Occipital lobe (tissue), 2 donors: ENCODE data around the gene PNLDC1. TPM values are rescaled to one million over a fixed set of nuclear protein-coding genes. Genes with fewer than 3 reads are reported as not detected.
"Not testable (repeated sequence)": the region's sequence is repeated elsewhere in the genome, so short reads cannot be mapped to it uniquely, and the experiment has no call there.

ENCODE experiments used
- DNase-seq: peaks from one replicate; lab custom pipeline; 2025; lab: John Stamatoyannopoulos, UW
- total RNA-seq: library from RNA; depleted of rRNA; stranded (reverse); fragments of >200 nt; gene quantifications from one replicate; pipeline ENCODE4 v1.2.3, GENCODE V29; 2014

Gene PNLDC1
- total RNA-seq, 1 donor from 2014 or later = not detected

GRCh38 chr6:159778542-159779103, 21.5 kb upstream of the PNLDC1 start:
- no peak for DNase-seq

- no peak for DNase-seq
Measured at GRCh38 chr6:159788276-159788675, 11.8 kb upstream of the PNLDC1 start.

GRCh38 chr6:159788753-159789376, 11.2 kb upstream of the PNLDC1 start:
- no peak for DNase-seq

- peak; percentile 98 for DNase-seq
Measured at GRCh38 chr6:159789377-159790148, 10.5 kb upstream of the PNLDC1 start, which contains the start of gene TCP1. TCP1 (minus strand) TSS chr6:159789602; CDS start chr6:159789468, 134 bp downstream.

- DNase-seq = peak; percentile 96
Measured at GRCh38 chr6:159790149-159790955, 9.7 kb upstream of the PNLDC1 start, which contains the start of gene MRPL18. MRPL18 (plus strand) TSS chr6:159790467; CDS start chr6:159790588, 121 bp downstream.

GRCh38 chr6:159790956-159791598, 9.0 kb upstream of the PNLDC1 start:
- no peak for DNase-seq

GRCh38 chr6:159794976-159795375, 5.1 kb upstream of the PNLDC1 start:
- DNase-seq = not testable (repeated sequence)

GRCh38 chr6:159797554-159797953, 2.5 kb upstream of the PNLDC1 start:
- no peak for DNase-seq

GRCh38 chr6:159801935-159802334, 1.9 kb downstream of the PNLDC1 start:
- no peak for DNase-seq

- DNase-seq = no peak
Measured at GRCh38 chr6:159804504-159804903, 4.4 kb downstream of the PNLDC1 start.

GRCh38 chr6:159805440-159806020, 5.5 kb downstream of the PNLDC1 start:
- no peak for DNase-seq

- DNase-seq = no peak
Measured at GRCh38 chr6:159806021-159806458, 6.0 kb downstream of the PNLDC1 start.

GRCh38 chr6:159807150-159807858, 7.2 kb downstream of the PNLDC1 start:
- DNase-seq = no peak

- DNase-seq = no peak
Measured at GRCh38 chr6:159808647-159809046, 8.6 kb downstream of the PNLDC1 start.

GRCh38 chr6:159809149-159809548, 9.1 kb downstream of the PNLDC1 start:
- no peak for DNase-seq

GRCh38 chr6:159813781-159814180, 13.7 kb downstream of the PNLDC1 start:
- no peak for DNase-seq

- no peak for DNase-seq
Measured at GRCh38 chr6:159815410-159815809, 15.3 kb downstream of the PNLDC1 start.

GRCh38 chr6:159816775-159817174, 16.7 kb downstream of the PNLDC1 start:
- not testable (repeated sequence) for DNase-seq

GRCh38 chr6:159817951-159818739, 18.1 kb downstream of the PNLDC1 start:
- DNase-seq = no peak
